SK-MEL-5 (cell line): ENCODE results near the gene SLC10A3. TPM values are rescaled to one million over a fixed set of nuclear protein-coding genes. Genes with fewer than 3 reads are reported as not detected.

Experiments used
- DNase-seq: peaks from one replicate; pipeline ENCODE4 v3.0.0-alpha.2; 2016; ENCODE audit warnings: low read depth, low spot score
- in situ Hi-C: cut with HindIII; loops from 2 replicates; pipeline ENCODE4 v1.10.0; 2016; ENCODE audit warnings: low sequenced_read_pairs, high pct_unique_total_duplicates, low pct_unique_long_range_greater_than_20kb
- polyA plus RNA-seq, 2 experiments: library from polyadenylated mRNA; depleted of rRNA; stranded (reverse); fragments of >200 nt; gene quantifications; 2 replicates each; pipeline ENCODE4 v1.2.3, GENCODE V29; 2015
- total RNA-seq: library from RNA; depleted of rRNA; stranded (reverse); fragments of >200 nt; shearing (Covaris generic); gene quantifications from 2 replicates; pipeline ENCODE4 v1.2.3, GENCODE V29; 2014; rRNA removed

Gene SLC10A3
- total RNA-seq: 9.8 and 11.9 TPM in 2 replicates
- polyA plus RNA-seq (2015; cell fraction: cytosol; rRNA removed): 20.9 and 21.2 TPM in 2 replicates
- polyA plus RNA-seq (2015; cell fraction: nucleus; rRNA removed): 12.9 and 13.0 TPM in 2 replicates

GRCh38 chrX:154490414-154491083 lies at the start of gene SLC10A3:
TSS of gene SLC10A3 (minus strand) at chrX:154490629. CDS start at chrX:154488940, 1,689 bp downstream.
- in situ Hi-C loops: no loop called here
- DNase-seq: peak; percentile 89

DNA sequence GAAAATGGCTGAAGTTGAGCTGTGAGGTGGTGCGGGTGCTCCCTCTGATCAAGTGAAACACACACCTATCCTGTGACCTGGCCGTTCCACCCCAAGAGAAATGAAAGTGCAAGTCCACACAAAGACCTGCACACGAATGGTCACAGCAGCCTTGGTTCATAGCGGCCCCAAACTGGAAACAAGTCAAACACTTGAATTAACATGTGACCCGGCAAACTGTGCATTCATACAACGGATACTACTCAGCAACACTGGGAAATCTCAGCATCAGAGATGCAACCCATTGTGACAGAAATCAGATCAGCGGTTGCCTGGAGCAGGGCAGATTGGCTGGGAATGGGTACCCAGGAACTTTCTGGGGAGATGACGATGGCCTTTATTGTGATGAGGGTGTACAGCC lies 48.6 kb upstream of the SLC10A3 start:
- peak; percentile 59 for DNase-seq
- in situ Hi-C loops: no loop called here

GRCh38 chrX:154535892-154536291 lies 45.5 kb upstream of the SLC10A3 start:
- in situ Hi-C loops: no loop called here
- no peak for DNase-seq

DNA sequence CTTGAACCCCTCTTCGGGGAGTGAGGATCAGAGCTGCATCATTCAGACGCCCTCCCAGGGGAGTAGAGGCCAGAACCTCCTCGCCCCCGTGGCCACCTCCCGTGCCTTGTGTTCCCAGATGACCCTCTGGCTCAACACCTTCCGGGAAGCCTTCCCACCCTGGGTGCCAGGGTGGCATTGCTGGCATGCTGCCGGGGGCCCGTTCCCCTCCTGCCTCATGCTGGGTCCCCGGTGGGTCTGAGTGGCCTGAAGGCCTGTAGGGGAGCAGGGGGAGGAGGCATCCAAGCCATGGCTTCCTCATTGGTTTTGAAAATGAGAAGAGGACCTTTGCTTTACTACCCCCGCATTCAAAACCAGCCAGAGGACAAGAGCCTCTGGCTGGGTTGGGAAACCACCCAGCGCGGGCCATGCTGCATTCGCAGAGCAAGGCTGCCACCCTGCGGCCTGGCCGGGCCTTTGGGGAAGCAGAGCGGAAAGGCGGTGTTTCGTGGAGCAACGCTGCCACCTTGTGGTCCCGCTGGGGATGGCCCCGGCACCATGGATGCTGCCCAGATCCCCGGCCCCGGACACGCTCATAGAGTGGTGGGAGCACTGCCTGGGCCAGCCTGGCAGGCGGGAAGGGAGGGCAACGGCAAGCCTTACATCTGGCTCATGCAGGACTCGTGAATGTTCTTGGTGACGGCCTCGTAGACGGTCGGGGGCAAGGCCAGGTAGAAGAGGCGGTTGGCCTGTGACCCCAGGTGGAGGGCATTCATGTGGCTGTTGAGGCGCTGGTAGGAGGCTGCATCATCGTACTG lies 44.3 kb upstream of the SLC10A3 start:
- in situ Hi-C loops: no loop called here
- DNase-seq: peak; percentile 72

DNA sequence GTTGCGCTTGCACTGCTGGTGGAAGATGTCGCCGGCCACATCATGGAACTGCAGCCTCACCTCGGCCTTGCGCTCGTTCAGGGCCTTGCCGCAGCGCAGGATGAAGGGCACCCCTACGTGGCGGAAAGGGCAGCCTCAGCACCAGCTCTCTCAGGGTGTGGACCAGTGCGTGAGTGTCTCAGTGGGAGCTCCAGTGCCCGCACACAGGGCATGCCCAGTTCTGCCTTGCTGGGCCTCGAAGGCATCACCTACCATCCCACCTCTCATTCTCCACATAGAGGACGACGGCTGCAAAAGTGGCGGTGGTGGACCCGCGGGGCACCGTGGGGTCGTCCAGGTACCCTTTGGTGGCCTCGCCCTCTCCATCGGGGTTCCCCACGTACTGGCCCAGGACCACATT lies 42.3 kb upstream of the SLC10A3 start:
- in situ Hi-C loops: no loop called here

GRCh38 chrX:154531626-154532025 lies 41.2 kb upstream of the SLC10A3 start:
- in situ Hi-C loops: no loop called here
- DNase-seq: no peak

More for the DNA sequence above, 42.3 kb upstream of the SLC10A3 start:
- DNase-seq: no peak

DNA sequence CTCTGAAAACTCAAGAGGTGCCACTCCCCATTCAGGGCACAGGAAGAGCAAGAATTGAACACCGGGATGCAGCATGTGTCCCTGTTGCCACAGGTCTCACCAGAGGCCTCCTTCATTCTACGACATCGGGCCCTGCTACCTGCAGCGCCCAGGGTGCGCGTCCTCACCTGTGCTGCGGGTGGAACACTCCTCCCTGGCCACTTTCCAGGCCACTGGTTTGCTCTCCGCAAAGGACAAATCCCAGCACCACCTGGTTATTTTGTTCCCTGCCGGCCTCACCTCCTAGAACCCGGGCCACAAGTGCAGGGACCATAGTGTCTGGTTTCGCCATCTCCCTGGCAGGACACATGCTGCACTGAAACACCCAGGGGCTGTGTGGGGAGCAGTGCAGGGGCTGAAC lies 39.9 kb upstream of the SLC10A3 start:
- in situ Hi-C loops: no loop called here
- DNase-seq: no peak

DNA sequence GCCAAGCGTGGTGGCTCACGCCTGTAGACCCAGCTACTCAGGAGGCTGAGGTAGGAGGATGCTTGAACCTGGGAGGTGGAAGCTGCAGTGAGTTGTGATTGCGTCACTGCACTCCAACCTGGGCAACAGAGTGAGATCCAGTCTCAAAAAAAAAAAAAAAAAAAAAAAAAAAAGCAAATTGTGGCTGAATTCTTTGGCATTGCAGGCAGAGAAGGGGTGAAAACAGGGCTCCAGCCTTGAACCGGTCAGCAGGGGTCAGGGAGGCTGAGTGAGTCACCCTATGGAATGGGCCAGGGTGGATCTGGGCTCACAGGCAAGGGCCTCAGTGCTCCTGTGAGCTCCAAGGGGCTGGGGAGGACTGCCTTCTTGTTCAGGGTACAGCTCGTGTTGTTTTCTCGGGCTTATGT lies 38.8 kb upstream of the SLC10A3 start:
- DNase-seq: no peak
- in situ Hi-C loops: no loop called here

DNA sequence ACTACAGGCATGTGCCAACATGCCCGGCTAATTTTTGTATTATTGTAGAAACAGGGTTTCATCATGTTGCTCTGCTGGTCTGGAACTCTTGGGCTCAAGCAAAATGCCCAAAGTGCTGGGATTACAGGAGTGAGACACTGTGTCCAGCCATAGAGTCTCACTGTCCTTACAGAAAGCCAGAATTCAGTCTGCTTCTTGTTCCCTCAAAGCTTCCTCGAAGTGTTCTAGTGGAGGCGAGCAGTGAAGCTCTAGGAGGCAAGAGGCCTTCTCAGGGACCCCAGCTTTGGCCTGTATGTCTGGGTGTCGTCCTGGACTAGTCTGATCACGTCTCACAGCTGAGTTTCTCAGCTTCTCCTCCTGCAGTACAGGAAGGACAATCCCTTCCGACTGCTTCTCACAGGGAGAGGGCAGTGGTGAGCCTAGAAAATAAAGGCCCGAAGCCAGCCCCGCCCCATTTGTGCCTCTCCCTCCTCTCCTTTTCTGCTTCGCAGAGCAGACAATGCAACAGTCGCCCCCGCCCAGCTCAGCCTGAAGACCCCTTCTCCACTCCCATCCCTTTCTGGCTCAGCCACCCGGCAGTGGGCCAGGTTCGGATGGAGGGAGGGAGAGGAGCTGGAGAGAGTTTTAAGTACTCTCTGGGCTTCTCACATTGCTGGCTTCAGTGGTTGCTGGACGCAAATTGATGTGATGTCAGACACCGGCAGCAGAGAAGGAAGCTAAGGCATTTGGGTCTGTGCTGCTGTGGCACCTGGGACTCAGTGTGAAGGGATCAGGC lies 36.7 kb upstream of the SLC10A3 start:
- in situ Hi-C loops: no loop called here
- peak; percentile 78 for DNase-seq

- in situ Hi-C loops: no loop called here
- no peak for DNase-seq
Measured at GRCh38 chrX:154525606-154526490, 35.4 kb upstream of the SLC10A3 start.

DNA sequence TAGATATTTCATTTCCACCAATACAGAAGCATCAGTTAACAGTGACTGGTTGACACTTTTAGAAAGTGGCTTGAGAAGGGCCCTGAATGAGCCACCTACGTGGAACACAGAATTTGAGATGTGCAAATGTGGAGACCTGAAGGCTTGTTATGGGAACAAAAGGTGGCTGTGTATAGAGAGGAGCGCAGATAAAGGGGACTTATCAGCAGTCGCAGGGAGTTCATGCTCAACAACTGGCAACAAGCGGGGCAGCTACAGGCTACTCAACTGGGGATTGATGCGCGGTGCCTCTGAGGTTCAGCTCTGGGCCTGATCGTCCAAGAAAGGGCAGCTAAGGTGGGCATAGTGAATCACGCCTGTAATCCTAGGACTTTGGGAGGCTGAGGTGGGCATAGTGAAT lies 29.0 kb upstream of the SLC10A3 start:
- DNase-seq: no peak
- in situ Hi-C loops: no loop called here

DNA sequence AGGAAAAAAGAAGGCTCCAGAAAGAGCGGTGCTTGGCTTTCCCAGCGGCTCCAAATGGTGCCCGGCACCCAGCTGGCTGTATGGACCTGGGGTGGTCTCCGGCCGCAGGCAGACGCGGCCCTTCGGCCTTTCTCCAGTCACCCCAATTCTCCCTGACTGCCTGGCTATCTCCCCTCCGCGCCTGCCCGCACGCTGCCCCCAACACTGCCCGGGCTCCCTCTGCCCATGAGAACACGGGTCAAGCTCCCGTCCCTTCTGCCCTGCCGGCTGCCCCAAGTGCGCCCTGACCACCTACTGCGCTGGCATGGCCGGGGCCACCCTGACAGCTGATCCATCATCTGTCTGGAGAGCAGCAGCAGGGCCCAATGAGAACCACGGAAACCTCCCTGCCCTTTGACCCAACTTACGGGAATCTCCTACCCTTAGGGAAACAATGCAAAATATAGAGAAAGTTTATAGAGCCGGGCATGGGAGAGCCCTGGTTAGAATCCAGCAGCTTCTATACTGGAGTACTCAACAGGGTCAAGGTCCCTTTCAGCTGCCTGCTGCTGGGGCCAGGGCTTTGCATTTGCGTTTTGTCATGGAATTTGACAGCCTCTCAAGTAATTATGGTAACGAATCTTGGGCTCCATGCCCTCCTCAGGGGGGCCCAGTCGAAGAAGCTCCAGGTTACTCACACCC lies 26.8 kb upstream of the SLC10A3 start:
- DNase-seq: no peak
- in situ Hi-C loops: no loop called here

- DNase-seq: no peak
- in situ Hi-C loops: no loop called here
Measured at GRCh38 chrX:154516656-154517100, 26.2 kb upstream of the SLC10A3 start.

GRCh38 chrX:154515966-154516655 lies 25.7 kb upstream of the SLC10A3 start, which contains the start of gene FAM3A:
TSS of gene FAM3A (minus strand) at chrX:154516232. CDS start at chrX:154515772, 460 bp downstream.
- DNase-seq: peak; percentile 82
- in situ Hi-C loops: no loop called here

DNA sequence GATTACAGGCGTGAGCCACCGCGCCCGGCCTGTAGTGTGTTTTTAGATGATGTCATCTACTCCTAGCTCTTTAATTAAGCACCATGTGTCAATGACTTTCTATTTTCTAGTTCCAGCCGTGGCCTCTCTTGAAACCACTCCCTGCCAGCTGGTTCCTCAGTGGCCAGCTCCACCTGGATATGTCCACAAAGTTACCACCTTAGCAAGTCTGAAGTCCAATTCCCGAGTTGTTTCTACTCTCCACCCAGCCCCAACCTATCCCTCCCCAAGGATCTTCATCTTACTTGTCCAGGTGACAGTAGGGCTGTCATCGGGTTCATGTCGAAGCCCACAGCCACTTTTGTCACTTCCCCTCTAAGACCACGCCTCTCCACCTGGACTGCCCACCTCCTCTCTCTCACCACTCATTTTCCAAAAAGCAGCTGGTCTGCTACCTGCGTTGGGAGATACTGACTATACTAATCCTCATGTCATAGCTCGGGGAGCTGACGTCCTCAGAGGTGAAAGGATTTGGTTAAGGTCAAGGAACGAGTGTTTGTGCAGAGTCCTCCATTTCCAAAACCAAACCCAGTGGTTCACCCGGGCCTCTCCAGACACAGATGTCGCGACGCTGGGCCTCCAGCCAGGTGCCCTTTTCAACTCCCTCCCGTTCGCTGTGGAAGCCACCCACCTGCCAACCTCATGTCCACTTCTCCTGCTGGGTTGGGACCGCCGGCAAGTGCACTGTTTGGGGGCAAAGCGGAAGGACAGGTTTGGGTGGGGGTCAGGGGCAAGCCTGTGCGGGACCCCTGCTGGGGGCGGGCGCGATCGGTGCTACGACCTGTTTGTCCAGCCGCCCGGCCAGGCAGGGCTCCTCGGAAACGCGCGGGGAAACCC lies 24.9 kb upstream of the SLC10A3 start:
- in situ Hi-C loops: no loop called here
- no peak for DNase-seq
